Lower leg skin (tissue), 4 donors: Measurements from ENCODE around the gene CACYBP. TPM values are rescaled to one million over a fixed set of nuclear protein-coding genes. Genes with fewer than 3 reads are reported as not detected.
A peak's percentile ranks its signal among the peaks of the same experiment; 100 is the strongest.

Experiments
- DNase-seq, 2 donors: peaks; one replicate each; pipeline ENCODE4 v3.0.0-alpha.2; 2019; ENCODE audit warnings: low spot score in 2 of 2
- H3K4me3 ChIP-seq: fragments of 200-600 bp; sonication (generic); 2 replicates; pipeline ENCODE4 v1.5.1; 2017; ENCODE audit warnings: mild to moderate bottlenecking, low read depth; ENCODE audit not compliant: poor library complexity, severe bottlenecking
- CTCF ChIP-seq, 3 donors: fragments of 450-650 bp; IDR thresholded peaks; one replicate each; pipeline ENCODE4 v1.5.1; 2016; ENCODE audit warnings: antibody characterized with exemption in 3 of 3, mild to moderate bottlenecking in 3 of 3, moderate library complexity in 2 of 3
- POLR2A ChIP-seq, 2 donors: fragments of 450-650 bp; IDR thresholded peaks; one replicate each; pipeline ENCODE4 v1.6.1; 2016 to 2017; ENCODE audit warnings: antibody characterized with exemption in 2 of 2, mild to moderate bottlenecking in 1 of 2, moderate library complexity in 1 of 2
- WGBS, 2 donors: methylation state at CpG; one replicate each; pipeline ENCODE4 v1.1.5; 2018; 5-methylcytosine and 5-hydroxymethylcytosine counted together
- intact Hi-C: fragments of 100-400 bp; cut with DNase I; formaldehyde crosslinking; loops from one replicate; pipeline ENCODE4 v1.15.0; 2023; ENCODE audit warnings: low total_unique reads
- total RNA-seq, 4 donors: library from RNA; depleted of rRNA; stranded (reverse); fragments of >200 nt; gene quantifications; one replicate each; pipeline ENCODE4 v1.1.0, GENCODE V29; 2016

Gene CACYBP
- total RNA-seq, 4 donors from 2014 or later, result 53.4 to 80.9 (median 57.9) TPM

GRCh38 chr1:174982971-174983689, 16.6 kb upstream of the CACYBP start:
- DNase-seq, result no peak
- no peak overlapping the region for H3K4me3 ChIP-seq
- TF ChIP-seq POLR2A (IDR thresholded peaks at IDR 0.05), result no peak
- TF ChIP-seq CTCF (IDR thresholded peaks at IDR 0.05), result no peak
- intact Hi-C loops, result loop anchor here (10.0 kb wide), 1 partner anchor 218 kb away; no protein-coding TSS in a partner anchor

- WGBS, 2 donors, result 95% methylated on average over 4 of the region's 4 CpGs
- H3K4me3 ChIP-seq, result no peak overlapping the region
- TF ChIP-seq POLR2A (IDR thresholded peaks at IDR 0.05) (no peak), CTCF (IDR thresholded peaks at IDR 0.05) (no peak)
- DNase-seq, result no peak
- intact Hi-C loops, result loop anchor here (10.0 kb wide), 1 partner anchor 220 kb away; no protein-coding TSS in a partner anchor
These were observed 14.8 kb upstream of the CACYBP start for GRCh38 chr1:174984952-174985351.

GRCh38 chr1:174988539-174988938, 11.2 kb upstream of the CACYBP start:
- intact Hi-C loops, result loop anchor here (10.0 kb wide), 1 partner anchor 224 kb away; no protein-coding TSS in a partner anchor
- no peak for DNase-seq
- TF ChIP-seq POLR2A (IDR thresholded peaks at IDR 0.05) (no peak), CTCF (IDR thresholded peaks at IDR 0.05) (no peak)
- H3K4me3 ChIP-seq, result no peak overlapping the region

GRCh38 chr1:174988986-174989385, 10.8 kb upstream of the CACYBP start:
- WGBS, 2 donors, result 87 to 93% methylated on average over 3 of the region's 3 CpGs
- intact Hi-C loops, result loop anchor here (10.0 kb wide), 1 partner anchor 224 kb away; no protein-coding TSS in a partner anchor
- DNase-seq, result no peak
- H3K4me3 ChIP-seq, result no peak overlapping the region
- TF ChIP-seq CTCF (IDR thresholded peaks at IDR 0.05), result no peak
- no peak for TF ChIP-seq POLR2A (IDR thresholded peaks at IDR 0.05)

- no peak overlapping the region for H3K4me3 ChIP-seq
- peak in 1 of 2 donors; percentile 86 for DNase-seq
- intact Hi-C loops, result loop anchor here (10.0 kb wide), 1 partner anchor 225 kb away; no protein-coding TSS in a partner anchor
- TF ChIP-seq POLR2A (IDR thresholded peaks at IDR 0.05) (no peak), CTCF (IDR thresholded peaks at IDR 0.05) (no peak)
- 44 to 50% methylated on average over 5 of the region's 5 CpGs for WGBS, 2 donors
These were observed 10.1 kb upstream of the CACYBP start for GRCh38 chr1:174989536-174990220.
